Activated naive CD4-positive, alpha-beta T cell treated with anti-CD3 and anti-CD28 coated beads, Interleukin-2, amount 50 U/mL, for 24 hours (primary cell): ENCODE measurements around the gene PIK3R6.
"Not testable (repeated sequence)": the region's sequence is repeated elsewhere in the genome, so short reads cannot be mapped to it uniquely, and the experiment has no call there.

ENCODE experiments used
- H3K27ac Mint-ChIP-seq: one replicate; pipeline ENCODE4 v1.8.0; 2021; ENCODE audit warnings: mild to moderate bottlenecking, mixed read lengths
- H3K27me3 Mint-ChIP-seq: one replicate; pipeline ENCODE4 v1.8.0; 2021; ENCODE audit warnings: mixed read lengths
- H3K36me3 Mint-ChIP-seq: one replicate; pipeline ENCODE4 v1.8.0; 2021; ENCODE audit warnings: mixed read lengths
- H3K4me1 Mint-ChIP-seq: one replicate; pipeline ENCODE4 v1.8.0; 2021; ENCODE audit warnings: mixed read lengths
- H3K4me3 Mint-ChIP-seq: one replicate; pipeline ENCODE4 v1.8.0; 2021; ENCODE audit warnings: mild to moderate bottlenecking, mixed read lengths
- H3K9me3 Mint-ChIP-seq: one replicate; pipeline ENCODE4 v1.8.0; 2021; ENCODE audit warnings: mixed read lengths

PIK3R6 gene

GRCh38 chr17:8806253-8806925 is 61.1 kb downstream of the PIK3R6 start:
- Mint-ChIP-seq H3K36me3 (peaks cover 7% of the 10 kb centered on the region), H3K4me1 (no peaks in the 10 kb centered on the region), H3K27ac (no peak overlapping the region)

GRCh38 chr17:8805396-8805795 is 62.1 kb downstream of the PIK3R6 start:
- H3K36me3 Mint-ChIP-seq, H3K27ac Mint-ChIP-seq, H3K4me3 Mint-ChIP-seq, H3K9me3 Mint-ChIP-seq, H3K27me3 Mint-ChIP-seq, H3K4me1 Mint-ChIP-seq: not testable (repeated sequence)

More at GRCh38 chr17:8806253-8806925, 61.1 kb downstream of the PIK3R6 start:
- Mint-ChIP-seq H3K27me3 (no peaks in the 10 kb centered on the region), H3K9me3 (peaks cover 6% of the 10 kb centered on the region), H3K4me3 (no peak overlapping the region)

GRCh38 chr17:8803531-8804420 is 63.7 kb downstream of the PIK3R6 start:
- Mint-ChIP-seq H3K36me3 (peaks cover 5% of the 10 kb centered on the region), H3K4me1 (no peaks in the 10 kb centered on the region), H3K9me3 (no peaks in the 10 kb centered on the region), H3K4me3 (no peak overlapping the region), H3K27me3 (no peaks in the 10 kb centered on the region), H3K27ac (no peak overlapping the region)

- Mint-ChIP-seq H3K36me3 (no peaks in the 10 kb centered on the region), H3K4me1 (no peaks in the 10 kb centered on the region), H3K4me3 (no peak overlapping the region), H3K27ac (no peak overlapping the region), H3K9me3 (no peaks in the 10 kb centered on the region), H3K27me3 (no peaks in the 10 kb centered on the region)
Observed at GRCh38 chr17:8801135-8801840, 66.2 kb downstream of the PIK3R6 start.

GRCh38 chr17:8800656-8801055 is 66.8 kb downstream of the PIK3R6 start:
- Mint-ChIP-seq H3K36me3 (no peaks in the 10 kb centered on the region), H3K4me3 (no peak overlapping the region), H3K27ac (no peak overlapping the region), H3K27me3 (no peaks in the 10 kb centered on the region), H3K4me1 (no peaks in the 10 kb centered on the region), H3K9me3 (no peaks in the 10 kb centered on the region)

GRCh38 chr17:8799570-8800212 is 67.8 kb downstream of the PIK3R6 start:
- no peaks in the 10 kb centered on the region for H3K27me3 Mint-ChIP-seq
- no peaks in the 10 kb centered on the region for H3K4me1 Mint-ChIP-seq
- H3K27ac Mint-ChIP-seq, result no peak overlapping the region
- H3K9me3 Mint-ChIP-seq, result no peaks in the 10 kb centered on the region
- H3K36me3 Mint-ChIP-seq, result no peaks in the 10 kb centered on the region
- H3K4me3 Mint-ChIP-seq, result no peak overlapping the region

GRCh38 chr17:8798846-8799569 is 68.5 kb downstream of the PIK3R6 start, which contains the start of gene MFSD6L:
Gene MFSD6L, minus strand, starts transcription at chr17:8799365. Its CDS starts 245 bp downstream, at chr17:8799120.
- Mint-ChIP-seq H3K27ac (no peak within 1 kb of the TSS), H3K27me3 (no peaks in the 10 kb centered on the region)

GRCh38 chr17:8798176-8798845 is 69.2 kb downstream of the PIK3R6 start:
- Mint-ChIP-seq H3K4me3 (no peak overlapping the region), H3K4me1 (no peaks in the 10 kb centered on the region), H3K36me3 (no peaks in the 10 kb centered on the region), H3K9me3 (no peaks in the 10 kb centered on the region), H3K27me3 (no peaks in the 10 kb centered on the region), H3K27ac (no peak overlapping the region)

More at GRCh38 chr17:8798846-8799569, 68.5 kb downstream of the PIK3R6 start, which contains the start of gene MFSD6L:
- H3K9me3 Mint-ChIP-seq, result no peaks in the 10 kb centered on the region
- H3K4me3 Mint-ChIP-seq, result no peak within 1 kb of the TSS
- no peaks in the 10 kb centered on the region for H3K4me1 Mint-ChIP-seq
- H3K36me3 Mint-ChIP-seq, result no peaks in the 10 kb centered on the region

GRCh38 chr17:8797621-8798175 is 69.8 kb downstream of the PIK3R6 start:
- Mint-ChIP-seq H3K27me3 (no peaks in the 10 kb centered on the region), H3K27ac (no peak overlapping the region), H3K4me1 (no peaks in the 10 kb centered on the region), H3K9me3 (no peaks in the 10 kb centered on the region), H3K36me3 (no peaks in the 10 kb centered on the region), H3K4me3 (no peak overlapping the region)

- H3K9me3 Mint-ChIP-seq, result no peaks in the 10 kb centered on the region
- no peaks in the 10 kb centered on the region for H3K4me1 Mint-ChIP-seq
- no peak overlapping the region for H3K4me3 Mint-ChIP-seq
- no peaks in the 10 kb centered on the region for H3K36me3 Mint-ChIP-seq
- H3K27me3 Mint-ChIP-seq, result no peaks in the 10 kb centered on the region
- H3K27ac Mint-ChIP-seq, result no peak overlapping the region
Observed at GRCh38 chr17:8794636-8795035, 72.8 kb downstream of the PIK3R6 start.

GRCh38 chr17:8793649-8794048 is 73.8 kb downstream of the PIK3R6 start:
- Mint-ChIP-seq H3K4me1 (no peaks in the 10 kb centered on the region), H3K27me3 (no peaks in the 10 kb centered on the region), H3K36me3 (no peaks in the 10 kb centered on the region), H3K9me3 (no peaks in the 10 kb centered on the region), H3K27ac (no peak overlapping the region), H3K4me3 (no peak overlapping the region)

- Mint-ChIP-seq H3K4me3 (no peak overlapping the region), H3K4me1 (no peaks in the 10 kb centered on the region), H3K36me3 (no peaks in the 10 kb centered on the region), H3K27me3 (no peaks in the 10 kb centered on the region), H3K9me3 (no peaks in the 10 kb centered on the region), H3K27ac (no peak overlapping the region)
Observed at GRCh38 chr17:8792646-8793045, 74.8 kb downstream of the PIK3R6 start.

GRCh38 chr17:8791910-8792270 is 75.6 kb downstream of the PIK3R6 start:
- no peak overlapping the region for H3K27ac Mint-ChIP-seq
- no peaks in the 10 kb centered on the region for H3K27me3 Mint-ChIP-seq
- no peak overlapping the region for H3K4me3 Mint-ChIP-seq
- H3K9me3 Mint-ChIP-seq, result no peaks in the 10 kb centered on the region
- no peaks in the 10 kb centered on the region for H3K36me3 Mint-ChIP-seq
- no peaks in the 10 kb centered on the region for H3K4me1 Mint-ChIP-seq

GRCh38 chr17:8791248-8791909 is 76.1 kb downstream of the PIK3R6 start:
- no peak overlapping the region for H3K27ac Mint-ChIP-seq
- H3K9me3 Mint-ChIP-seq, result no peaks in the 10 kb centered on the region
- H3K4me3 Mint-ChIP-seq, result no peak overlapping the region
- no peaks in the 10 kb centered on the region for H3K4me1 Mint-ChIP-seq
- no peaks in the 10 kb centered on the region for H3K27me3 Mint-ChIP-seq
- no peaks in the 10 kb centered on the region for H3K36me3 Mint-ChIP-seq
